ENCODE measurements around the gene MTPN.

- TF ChIP-seq CTCF (IDR thresholded peaks at IDR 0.05 in 4 of 5, conservative IDR thresholded peaks at IDR 0.05 in 1 of 5) (no peak), POLR2A (IDR thresholded peaks at IDR 0.05) (no peak)
Measured at GRCh38 chr7:135964791-135965190, 12.4 kb downstream of the MTPN start.

All from gastrocnemius medialis (tissue), 4 donors.